GM10266 (cell line): ENCODE data around the gene JAKMIP1.

Experiments
- DNase-seq: peaks from one replicate; pipeline ENCODE4 v3.0.0; 2012; ENCODE audit errors: extremely low spot score
- TF ChIP-seq, protein P1 (sequence below): IDR thresholded peaks from 2 replicates; pipeline ENCODE4 v1.5.1; 2012; ENCODE audit warnings: mild to moderate bottlenecking, low read depth; ENCODE audit not compliant: control insufficient read depth, insufficient read depth; ENCODE audit errors: missing control alignments

JAKMIP1 gene

DNA sequence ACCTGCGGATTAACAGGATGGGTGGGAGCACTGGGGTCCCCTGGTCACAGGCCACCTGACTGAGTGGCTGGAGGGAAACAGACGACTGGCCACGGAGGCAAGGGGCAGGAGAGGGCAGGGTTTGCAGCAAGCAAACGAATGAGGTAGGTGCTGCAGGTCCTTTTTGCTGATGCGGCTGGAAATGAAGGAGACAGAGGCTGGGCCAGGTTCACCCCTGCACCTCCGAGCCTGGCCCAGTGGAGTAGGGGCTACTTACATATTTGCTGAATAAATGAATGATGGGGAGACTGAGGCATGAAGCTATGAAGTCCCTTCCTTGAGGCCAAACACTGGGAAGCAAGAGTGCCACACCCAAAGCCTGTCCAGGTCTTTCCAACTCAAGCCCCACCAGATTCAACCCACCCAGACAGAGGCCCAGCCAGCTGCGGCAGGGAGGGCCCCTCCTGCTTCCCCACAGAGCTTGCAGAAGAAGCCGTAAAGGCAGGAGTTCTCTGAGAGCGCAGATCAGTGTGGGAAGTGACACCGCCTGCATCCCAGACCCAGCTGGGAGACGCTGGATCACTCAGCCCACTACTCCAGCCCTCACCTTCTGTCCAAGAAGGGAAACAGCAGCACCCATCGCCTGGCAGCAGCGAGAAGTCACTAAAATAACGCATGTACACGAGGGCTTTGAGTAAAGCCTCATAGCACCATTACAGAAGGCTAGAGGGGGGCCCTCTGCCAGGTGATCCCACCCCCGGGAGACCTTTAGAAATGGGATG is 146.0 kb downstream of the JAKMIP1 start:
- TF ChIP-seq, protein P1, sequence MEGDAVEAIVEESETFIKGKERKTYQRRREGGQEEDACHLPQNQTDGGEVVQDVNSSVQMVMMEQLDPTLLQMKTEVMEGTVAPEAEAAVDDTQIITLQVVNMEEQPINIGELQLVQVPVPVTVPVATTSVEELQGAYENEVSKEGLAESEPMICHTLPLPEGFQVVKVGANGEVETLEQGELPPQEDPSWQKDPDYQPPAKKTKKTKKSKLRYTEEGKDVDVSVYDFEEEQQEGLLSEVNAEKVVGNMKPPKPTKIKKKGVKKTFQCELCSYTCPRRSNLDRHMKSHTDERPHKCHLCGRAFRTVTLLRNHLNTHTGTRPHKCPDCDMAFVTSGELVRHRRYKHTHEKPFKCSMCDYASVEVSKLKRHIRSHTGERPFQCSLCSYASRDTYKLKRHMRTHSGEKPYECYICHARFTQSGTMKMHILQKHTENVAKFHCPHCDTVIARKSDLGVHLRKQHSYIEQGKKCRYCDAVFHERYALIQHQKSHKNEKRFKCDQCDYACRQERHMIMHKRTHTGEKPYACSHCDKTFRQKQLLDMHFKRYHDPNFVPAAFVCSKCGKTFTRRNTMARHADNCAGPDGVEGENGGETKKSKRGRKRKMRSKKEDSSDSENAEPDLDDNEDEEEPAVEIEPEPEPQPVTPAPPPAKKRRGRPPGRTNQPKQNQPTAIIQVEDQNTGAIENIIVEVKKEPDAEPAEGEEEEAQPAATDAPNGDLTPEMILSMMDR = no peak
- DNase-seq = no peak

DNA sequence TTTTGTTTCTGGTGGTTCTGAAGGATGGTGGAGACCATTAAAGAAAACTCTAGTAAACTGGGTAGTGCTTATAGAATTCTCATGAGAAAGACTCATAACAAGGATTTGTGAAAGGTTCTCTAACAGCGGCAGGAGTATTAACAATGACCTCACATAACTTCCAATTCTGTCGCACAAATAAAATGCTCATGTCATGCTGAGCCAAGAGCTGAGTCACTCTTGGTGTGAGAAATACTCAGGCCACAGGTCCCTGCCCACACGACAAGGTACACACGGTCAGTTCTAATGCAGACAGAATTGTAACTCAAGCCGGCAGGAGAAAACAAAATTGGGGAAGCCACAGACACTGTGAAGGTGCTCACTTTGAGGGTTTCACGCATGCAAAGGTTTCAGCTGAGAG is 147.7 kb downstream of the JAKMIP1 start:
- TF ChIP-seq, protein P1 = no peak
- no peak for DNase-seq

DNA sequence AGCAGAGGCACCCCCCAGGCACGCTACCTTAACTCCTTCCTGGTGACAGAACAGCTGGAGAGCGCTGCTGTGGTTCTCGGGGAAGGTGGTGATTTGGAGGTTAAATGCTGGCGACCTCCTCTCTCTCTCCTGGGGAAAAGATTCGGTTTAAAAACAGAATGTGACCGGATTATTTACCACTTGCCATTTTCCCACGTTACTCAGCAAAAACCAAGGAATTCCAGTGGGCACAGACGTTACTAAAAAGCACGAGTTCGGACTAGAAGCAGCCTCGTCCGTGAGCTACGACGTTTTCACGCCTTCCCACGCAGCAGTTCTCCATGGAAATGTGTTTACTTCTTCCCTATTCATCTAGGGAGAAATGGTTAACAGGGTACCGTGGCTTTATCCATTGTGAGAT is 149.8 kb downstream of the JAKMIP1 start:
- TF ChIP-seq, protein P1 = no peak
- DNase-seq = no peak

DNA sequence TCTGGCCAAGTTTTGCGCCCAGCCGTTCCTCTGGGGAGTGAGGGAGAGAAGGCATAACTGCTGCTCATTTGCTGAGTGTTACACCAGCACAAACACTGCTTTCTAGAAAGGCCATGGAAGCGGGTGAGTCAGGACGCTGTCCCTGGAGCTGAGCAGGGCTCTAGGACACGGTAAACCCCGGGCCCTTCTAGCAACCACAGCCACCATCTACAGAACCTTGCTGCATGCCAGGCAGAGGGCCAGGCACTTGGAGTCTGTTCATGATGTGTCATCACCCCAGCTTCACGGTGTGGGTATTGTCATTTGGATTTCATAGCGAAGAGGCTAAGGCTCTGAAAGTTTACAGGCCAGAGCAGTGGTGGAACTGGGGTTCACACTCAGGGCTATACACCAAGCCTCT is 150.4 kb downstream of the JAKMIP1 start:
- DNase-seq = no peak
- TF ChIP-seq, protein P1 = no peak

DNA sequence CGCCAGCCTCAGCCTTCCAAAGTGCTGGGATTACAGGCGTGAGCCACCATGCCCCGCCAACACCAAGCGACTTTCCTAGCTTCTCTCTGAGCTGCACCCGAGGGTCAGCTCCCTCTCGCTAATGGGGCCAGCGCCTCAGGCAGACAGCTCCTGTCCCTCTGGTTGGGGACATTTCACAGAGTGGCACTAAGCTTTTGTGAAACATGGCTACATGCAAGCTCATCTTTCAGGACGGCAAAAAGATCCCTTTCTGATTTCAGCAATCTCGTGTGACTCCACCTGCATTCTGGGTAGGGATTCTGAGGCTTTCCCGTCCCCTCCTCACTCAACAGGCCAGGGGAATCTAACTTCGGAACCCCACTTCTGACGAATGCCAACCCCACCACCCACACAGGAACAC is 151.1 kb downstream of the JAKMIP1 start:
- TF ChIP-seq, protein P1 = no peak
- no peak for DNase-seq

DNA sequence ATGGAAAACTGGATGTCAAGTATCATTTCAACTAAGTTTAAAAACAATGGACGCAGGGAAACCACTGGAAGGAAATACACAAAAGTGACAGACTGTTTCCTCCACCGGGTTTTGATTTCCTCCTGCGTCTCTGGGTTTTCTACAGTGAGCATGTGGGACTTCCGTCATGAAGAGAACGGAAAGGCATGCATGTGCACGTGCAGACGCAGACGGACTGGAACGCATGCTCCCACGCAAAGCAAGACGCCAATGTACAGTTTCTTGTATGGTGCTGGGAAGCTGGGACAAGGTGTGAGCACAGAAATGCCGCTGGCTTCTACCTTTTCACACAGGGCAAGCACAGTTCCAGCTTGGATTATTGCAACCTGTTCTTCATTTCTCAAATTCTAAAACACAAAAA is 151.8 kb downstream of the JAKMIP1 start:
- no peak for DNase-seq
- TF ChIP-seq, protein P1 = no peak

DNA sequence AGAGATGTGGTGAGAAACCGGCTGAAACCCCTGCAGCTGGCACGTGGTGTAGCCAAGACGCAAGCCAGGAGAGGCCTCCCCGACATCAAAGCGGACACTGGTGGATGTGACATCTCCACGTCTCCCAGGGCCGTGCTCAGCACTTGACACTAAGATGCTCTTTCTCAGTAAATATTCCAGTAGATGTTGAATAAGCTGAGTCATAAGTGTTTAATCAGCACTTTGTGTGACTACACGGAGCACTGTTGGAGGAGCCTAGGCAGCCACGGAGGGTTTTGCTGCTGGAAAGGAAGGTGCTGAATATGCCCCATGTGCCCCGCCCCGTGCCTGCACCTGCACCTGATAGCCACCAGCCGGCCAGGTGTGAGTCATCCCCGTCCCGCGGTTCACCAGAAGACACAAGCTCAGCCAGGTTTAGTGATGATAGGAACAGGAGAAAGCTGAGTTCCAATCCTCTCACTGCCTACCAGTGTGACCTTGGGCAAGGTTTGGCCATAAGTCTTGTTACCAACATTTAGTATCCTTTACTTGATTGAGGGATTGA is 153.1 kb downstream of the JAKMIP1 start:
- no peak for DNase-seq
- TF ChIP-seq, protein P1 = no peak
